T-helper 1 cell treated with Interleukin-12 subunit alpha and Interleukin-12 subunit beta and Interleukin-4 antibody, amounts not matched to agents 30 μg/mL and 1 μg/mL, for 36 hours (primary cell): ENCODE measurements around the gene SLC26A4.
"Not testable (repeated sequence)": the region's sequence is repeated elsewhere in the genome, so short reads cannot be mapped to it uniquely, and the experiment has no call there.

Source experiments
- H3K27ac Mint-ChIP-seq: one replicate; pipeline ENCODE4 v1.8.0; 2021; ENCODE audit warnings: mild to moderate bottlenecking, mixed read lengths
- H3K27me3 Mint-ChIP-seq: one replicate; pipeline ENCODE4 v1.8.0; 2021; ENCODE audit warnings: low read depth, mixed read lengths
- H3K36me3 Mint-ChIP-seq: one replicate; pipeline ENCODE4 v1.8.0; 2021; ENCODE audit warnings: low read depth, mixed read lengths
- H3K4me1 Mint-ChIP-seq: one replicate; pipeline ENCODE4 v1.8.0; 2021; ENCODE audit warnings: low read depth, mixed read lengths
- H3K4me3 Mint-ChIP-seq: one replicate; pipeline ENCODE4 v1.8.0; 2021; ENCODE audit warnings: mild to moderate bottlenecking, moderate library complexity, mixed read lengths
- H3K9me3 Mint-ChIP-seq: one replicate; pipeline ENCODE4 v1.8.0; 2021; ENCODE audit warnings: mixed read lengths

The SLC26A4 gene

GRCh38 chr7:107660381-107661080 is at the start of gene SLC26A4:
Gene SLC26A4 (plus strand): TSS chr7:107660828. CDS start chr7:107661642, 814 bp downstream.
- Mint-ChIP-seq H3K4me3 (peak within 1 kb of the TSS; percentile 94), H3K27me3 (no peaks in the 10 kb centered on the region), H3K36me3 (peaks cover 8% of the 10 kb centered on the region), H3K9me3 (no peaks in the 10 kb centered on the region), H3K4me1 (peaks cover 42% of the 10 kb centered on the region), H3K27ac (peak within 1 kb of the TSS; percentile 88)

- no peak overlapping the region for H3K4me3 Mint-ChIP-seq
- H3K9me3 Mint-ChIP-seq: no peaks in the 10 kb centered on the region
- H3K36me3 Mint-ChIP-seq: peaks cover 41% of the 10 kb centered on the region
- H3K27ac Mint-ChIP-seq: no peak overlapping the region
- peaks cover 30% of the 10 kb centered on the region for H3K4me1 Mint-ChIP-seq
- no peaks in the 10 kb centered on the region for H3K27me3 Mint-ChIP-seq
Measured at GRCh38 chr7:107613439-107613838, 47.2 kb upstream of the SLC26A4 start.

- H3K4me3 Mint-ChIP-seq: no peak overlapping the region
- H3K36me3 Mint-ChIP-seq: peaks cover 39% of the 10 kb centered on the region
- peaks cover 30% of the 10 kb centered on the region for H3K4me1 Mint-ChIP-seq
- H3K27ac Mint-ChIP-seq: no peak overlapping the region
- no peaks in the 10 kb centered on the region for H3K9me3 Mint-ChIP-seq
- H3K27me3 Mint-ChIP-seq: no peaks in the 10 kb centered on the region
Measured at GRCh38 chr7:107613948-107614347, 46.7 kb upstream of the SLC26A4 start.

GRCh38 chr7:107614425-107614824 is 46.2 kb upstream of the SLC26A4 start:
- Mint-ChIP-seq H3K36me3 (peaks cover 35% of the 10 kb centered on the region), H3K4me1 (peaks cover 30% of the 10 kb centered on the region), H3K9me3 (no peaks in the 10 kb centered on the region), H3K4me3 (no peak overlapping the region), H3K27me3 (no peaks in the 10 kb centered on the region), H3K27ac (no peak overlapping the region)

- Mint-ChIP-seq H3K27ac (peak overlapping the region; percentile 32), H3K4me1 (peaks cover 30% of the 10 kb centered on the region), H3K27me3 (no peaks in the 10 kb centered on the region), H3K36me3 (peaks cover 35% of the 10 kb centered on the region), H3K4me3 (no peak overlapping the region), H3K9me3 (no peaks in the 10 kb centered on the region)
Measured at GRCh38 chr7:107615910-107616680, 44.5 kb upstream of the SLC26A4 start.

- H3K9me3 Mint-ChIP-seq: peaks cover 7% of the 10 kb centered on the region
Measured at GRCh38 chr7:107622429-107622828, 38.2 kb upstream of the SLC26A4 start.

GRCh38 chr7:107622894-107623293 is 37.7 kb upstream of the SLC26A4 start:
- peaks cover 7% of the 10 kb centered on the region for H3K9me3 Mint-ChIP-seq
- peaks cover 2% of the 10 kb centered on the region for H3K4me1 Mint-ChIP-seq
- H3K36me3 Mint-ChIP-seq: peaks cover 14% of the 10 kb centered on the region
- no peak overlapping the region for H3K27ac Mint-ChIP-seq
- no peak overlapping the region for H3K4me3 Mint-ChIP-seq
- H3K27me3 Mint-ChIP-seq: no peaks in the 10 kb centered on the region

More at GRCh38 chr7:107622429-107622828, 38.2 kb upstream of the SLC26A4 start:
- Mint-ChIP-seq H3K27me3 (no peaks in the 10 kb centered on the region), H3K4me3 (no peak overlapping the region), H3K4me1 (no peaks in the 10 kb centered on the region), H3K27ac (no peak overlapping the region), H3K36me3 (peaks cover 14% of the 10 kb centered on the region)

GRCh38 chr7:107627002-107627401 is 33.6 kb upstream of the SLC26A4 start:
- Mint-ChIP-seq H3K27ac (no peak overlapping the region), H3K4me1 (peaks cover 21% of the 10 kb centered on the region), H3K9me3 (peaks cover 7% of the 10 kb centered on the region)

GRCh38 chr7:107628461-107629064 is 32.1 kb upstream of the SLC26A4 start:
- peak overlapping the region; percentile 84 for H3K27ac Mint-ChIP-seq
- H3K27me3 Mint-ChIP-seq: no peaks in the 10 kb centered on the region
- H3K4me1 Mint-ChIP-seq: peaks cover 34% of the 10 kb centered on the region
- H3K4me3 Mint-ChIP-seq: no peak overlapping the region
- H3K9me3 Mint-ChIP-seq: peaks cover 7% of the 10 kb centered on the region
- H3K36me3 Mint-ChIP-seq: peaks cover 16% of the 10 kb centered on the region

More at GRCh38 chr7:107627002-107627401, 33.6 kb upstream of the SLC26A4 start:
- no peak overlapping the region for H3K4me3 Mint-ChIP-seq
- no peaks in the 10 kb centered on the region for H3K27me3 Mint-ChIP-seq
- H3K36me3 Mint-ChIP-seq: peaks cover 16% of the 10 kb centered on the region

- H3K27me3 Mint-ChIP-seq: no peaks in the 10 kb centered on the region
- H3K36me3 Mint-ChIP-seq: peaks cover 17% of the 10 kb centered on the region
- H3K4me3 Mint-ChIP-seq: no peak overlapping the region
- H3K4me1 Mint-ChIP-seq: peaks cover 48% of the 10 kb centered on the region
- H3K27ac Mint-ChIP-seq: no peak overlapping the region
- H3K9me3 Mint-ChIP-seq: peaks cover 11% of the 10 kb centered on the region
Measured at GRCh38 chr7:107630342-107630741, 30.3 kb upstream of the SLC26A4 start.

GRCh38 chr7:107631588-107632491 is 28.8 kb upstream of the SLC26A4 start:
- H3K4me3 Mint-ChIP-seq: no peak overlapping the region
- no peak overlapping the region for H3K27ac Mint-ChIP-seq
- no peaks in the 10 kb centered on the region for H3K27me3 Mint-ChIP-seq
- H3K9me3 Mint-ChIP-seq: peaks cover 11% of the 10 kb centered on the region
- H3K4me1 Mint-ChIP-seq: peaks cover 50% of the 10 kb centered on the region
- peaks cover 16% of the 10 kb centered on the region for H3K36me3 Mint-ChIP-seq

- no peak overlapping the region for H3K4me3 Mint-ChIP-seq
- no peak overlapping the region for H3K27ac Mint-ChIP-seq
- H3K9me3 Mint-ChIP-seq: peaks cover 5% of the 10 kb centered on the region
- peaks cover 12% of the 10 kb centered on the region for H3K36me3 Mint-ChIP-seq
- H3K4me1 Mint-ChIP-seq: peaks cover 52% of the 10 kb centered on the region
- no peaks in the 10 kb centered on the region for H3K27me3 Mint-ChIP-seq
Measured at GRCh38 chr7:107632492-107632865, 28.1 kb upstream of the SLC26A4 start.

GRCh38 chr7:107638594-107638993 is 22.0 kb upstream of the SLC26A4 start:
- H3K4me1 Mint-ChIP-seq: peaks cover 37% of the 10 kb centered on the region
- H3K9me3 Mint-ChIP-seq: peaks cover 12% of the 10 kb centered on the region
- peaks cover 5% of the 10 kb centered on the region for H3K27me3 Mint-ChIP-seq
- peaks cover 17% of the 10 kb centered on the region for H3K36me3 Mint-ChIP-seq
- peak overlapping the region; percentile 33 for H3K27ac Mint-ChIP-seq
- peak overlapping the region; percentile 8 for H3K4me3 Mint-ChIP-seq

GRCh38 chr7:107639070-107639469 is 21.6 kb upstream of the SLC26A4 start:
- H3K4me3 Mint-ChIP-seq: peak overlapping the region; percentile 8
- H3K4me1 Mint-ChIP-seq: peaks cover 37% of the 10 kb centered on the region
- not testable (repeated sequence) for H3K27me3 Mint-ChIP-seq
- peaks cover 12% of the 10 kb centered on the region for H3K9me3 Mint-ChIP-seq
- H3K27ac Mint-ChIP-seq: peak overlapping the region; percentile 17
- peaks cover 17% of the 10 kb centered on the region for H3K36me3 Mint-ChIP-seq
